Measurements from ENCODE around the gene ZNF653.

The ZNF653 gene

DNA sequence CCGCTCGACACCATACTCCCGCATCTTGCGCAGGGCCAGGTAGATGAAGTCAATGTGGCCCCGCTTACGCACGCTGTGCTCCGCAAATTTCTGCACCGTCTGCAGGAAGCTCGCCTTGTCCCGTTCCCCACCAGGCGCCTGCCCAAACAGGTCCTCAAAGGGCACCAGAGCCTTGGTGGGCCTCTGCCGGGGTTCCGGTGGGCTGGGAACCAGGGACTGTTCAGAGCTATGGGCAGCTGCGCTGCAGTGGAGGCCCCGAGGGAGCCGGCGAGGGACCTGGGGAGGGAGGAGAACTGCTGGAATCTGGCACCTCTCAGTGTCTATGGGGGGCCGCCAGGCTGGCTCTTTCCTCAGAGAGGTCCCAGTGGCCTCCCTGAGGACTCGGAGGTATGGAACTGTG lies 8.3 kb upstream of the ZNF653 start:
- TF ChIP-seq CTCF (IDR thresholded peaks at IDR 0.05; ENCODE audit: control insufficient read depth, extremely low read depth, insufficient read depth) = no peak
- no peak overlapping the region for H3K4me3 ChIP-seq (ENCODE audit: low read depth, low read length)
- DNase-seq (ENCODE audit: low read depth) = no peak

- no peak for TF ChIP-seq CTCF (IDR thresholded peaks at IDR 0.05; ENCODE audit: control insufficient read depth, extremely low read depth, insufficient read depth)
- no peak for DNase-seq (ENCODE audit: low read depth)
Measured at GRCh38 chr19:11510444-11510843, 4.8 kb upstream of the ZNF653 start.

DNA sequence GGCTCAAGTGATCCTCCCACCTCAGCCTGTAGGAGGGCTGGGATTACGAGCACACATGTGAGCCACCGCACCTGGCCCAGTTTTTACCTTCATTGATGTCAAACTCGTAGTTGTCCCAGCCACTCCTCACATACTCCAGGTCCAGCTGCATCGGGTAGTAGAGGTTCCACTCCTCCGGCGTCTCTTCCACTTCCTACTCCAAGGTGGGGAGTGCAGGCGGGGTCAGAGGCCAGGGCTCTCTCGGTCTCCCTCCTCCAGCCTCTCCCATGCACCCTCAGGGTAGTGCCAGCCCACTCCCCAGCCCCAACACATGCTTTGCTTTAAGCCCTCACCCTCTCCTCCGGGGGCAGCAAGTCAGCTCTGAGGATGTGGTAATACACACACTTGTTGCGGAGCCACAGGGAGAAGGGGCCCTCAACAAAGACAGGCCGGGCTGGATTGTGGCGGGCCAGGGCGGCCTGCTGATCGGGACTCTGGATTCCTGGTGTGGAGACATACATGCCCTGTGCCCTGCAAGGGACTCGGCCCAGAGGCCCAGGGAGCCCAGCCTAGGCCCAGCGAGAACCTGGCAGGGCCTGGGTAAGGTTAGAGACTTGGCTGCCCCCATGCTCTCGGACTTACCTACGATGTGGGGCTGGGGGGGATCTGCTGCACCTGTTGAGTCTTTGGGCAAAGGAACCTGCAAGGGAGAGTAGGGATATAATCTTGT lies 1.9 kb upstream of the ZNF653 start:
- no peak for TF ChIP-seq CTCF (IDR thresholded peaks at IDR 0.05; ENCODE audit: control insufficient read depth, extremely low read depth, insufficient read depth)
- H3K4me3 ChIP-seq (ENCODE audit: low read depth, low read length) = no peak overlapping the region
- no peak for DNase-seq (ENCODE audit: low read depth)

More at GRCh38 chr19:11510444-11510843, 4.8 kb upstream of the ZNF653 start:
- H3K4me3 ChIP-seq (ENCODE audit: low read depth, low read length) = no peak overlapping the region

- no peak for DNase-seq (ENCODE audit: low read depth)
- TF ChIP-seq CTCF (IDR thresholded peaks at IDR 0.05; ENCODE audit: control insufficient read depth, extremely low read depth, insufficient read depth) = no peak
- peak overlapping the region; percentile 81 for H3K4me3 ChIP-seq (ENCODE audit: low read depth, low read length)
Measured at GRCh38 chr19:11506967-11507366, 1.3 kb upstream of the ZNF653 start.

GRCh38 chr19:11506101-11506555 lies 489 bp upstream of the ZNF653 start:
- no peak for TF ChIP-seq CTCF (IDR thresholded peaks at IDR 0.05; ENCODE audit: control insufficient read depth, extremely low read depth, insufficient read depth)
- DNase-seq (ENCODE audit: low read depth) = no peak
- H3K4me3 ChIP-seq (ENCODE audit: low read depth, low read length) = peak overlapping the region; percentile 81

GRCh38 chr19:11505032-11505503 lies 571 bp downstream of the ZNF653 start:
- no peak for TF ChIP-seq CTCF (IDR thresholded peaks at IDR 0.05; ENCODE audit: control insufficient read depth, extremely low read depth, insufficient read depth)
- peak overlapping the region; percentile 81 for H3K4me3 ChIP-seq (ENCODE audit: low read depth, low read length)
- DNase-seq (ENCODE audit: low read depth) = peak; percentile 89
